ENCODE results near the gene KCNJ10.

KCNJ10 gene

GRCh38 chr1:160081261-160081936, 11.4 kb upstream of the KCNJ10 start, which contains the start of gene KCNJ9:
KCNJ9 (plus strand) TSS chr1:160081538; CDS start chr1:160084031, 2,493 bp downstream.
- H3K9me3 ChIP-seq (ENCODE audit: control insufficient read depth, insufficient read depth, low read depth, low read length) = no peaks in the 10 kb centered on the region
- H3K27ac ChIP-seq (ENCODE audit: extremely low read depth, low read depth, low read length) = no peak within 1 kb of the TSS
- TF ChIP-seq ZNF140 (tag by site-specific recombination; IDR thresholded peaks at IDR 0.05) (no peak), CTCF (tag by site-specific recombination; IDR thresholded peaks at IDR 0.05) (no peak), ZNF610 (tag by site-specific recombination; IDR thresholded peaks at IDR 0.05; ENCODE audit: borderline replicate concordance) (no peak)
- CTCF ChIA-PET = interaction anchor here (0.6 to 16.5 kb wide), 8 partner anchors 8 to 219 kb away, joined by 3 to 541 read pairs (median 4); partner anchors contain the start of gene VSIG8
- no peaks in the 10 kb centered on the region for H3K36me3 ChIP-seq (ENCODE audit: control insufficient read depth in 2 of 2, insufficient read depth in 1 of 2, low read length in 2 of 2)
- no peak within 1 kb of the TSS for H3K4me3 ChIP-seq (ENCODE audit: low read depth, low read length)
- H3K4me1 ChIP-seq (ENCODE audit: control insufficient read depth, insufficient read depth, low read length) = no peaks in the 10 kb centered on the region
- POLR2A ChIA-PET = no interaction called here

GRCh38 chr1:160080381-160081100, 10.6 kb upstream of the KCNJ10 start:
- ChIA-PET POLR2A (no interaction called here), CTCF (interaction anchor here (0.6 to 16.5 kb wide), 5 partner anchors 9 to 218 kb away, joined by 3 to 541 read pairs (median 4); partner anchors contain the start of gene VSIG8)
- Histone ChIP-seq H3K4me3 (ENCODE audit: low read depth, low read length) (no peak overlapping the region), H3K27ac (ENCODE audit: extremely low read depth, low read depth, low read length) (no peak overlapping the region), H3K9me3 (ENCODE audit: control insufficient read depth, insufficient read depth, low read depth, low read length) (no peaks in the 10 kb centered on the region), H3K4me1 (ENCODE audit: control insufficient read depth, insufficient read depth, low read length) (no peaks in the 10 kb centered on the region), H3K36me3 (ENCODE audit: control insufficient read depth in 2 of 2, insufficient read depth in 1 of 2, low read length in 2 of 2) (no peaks in the 10 kb centered on the region)
- TF ChIP-seq GLIS2 (tag by site-specific recombination; IDR thresholded peaks at IDR 0.05) = no peak
- no peak for TF ChIP-seq ZNF830 (tag by site-specific recombination; IDR thresholded peaks at IDR 0.05; ENCODE audit: low read depth)
- no peak for TF ChIP-seq ZNF292 (tag by site-specific recombination; IDR thresholded peaks at IDR 0.05; ENCODE audit: borderline replicate concordance, low read depth)
- TF ChIP-seq OSR2 (tag by site-specific recombination; IDR thresholded peaks at IDR 0.05) = 0 out of 2 replicates have a peak, but pooled peaks have one; percentile 20
- no peak for TF ChIP-seq ZNF658 (tag by site-specific recombination; IDR thresholded peaks at IDR 0.05)
- no peak for TF ChIP-seq KLF1 (tag by site-specific recombination; IDR thresholded peaks at IDR 0.05)
- no peak for TF ChIP-seq ZNF776 (tag by site-specific recombination; IDR thresholded peaks at IDR 0.05; ENCODE audit: borderline replicate concordance)
- no peak for TF ChIP-seq ZNF654 (tag by site-specific recombination; IDR thresholded peaks at IDR 0.05; ENCODE audit: low read depth)
- TF ChIP-seq, protein P1, sequence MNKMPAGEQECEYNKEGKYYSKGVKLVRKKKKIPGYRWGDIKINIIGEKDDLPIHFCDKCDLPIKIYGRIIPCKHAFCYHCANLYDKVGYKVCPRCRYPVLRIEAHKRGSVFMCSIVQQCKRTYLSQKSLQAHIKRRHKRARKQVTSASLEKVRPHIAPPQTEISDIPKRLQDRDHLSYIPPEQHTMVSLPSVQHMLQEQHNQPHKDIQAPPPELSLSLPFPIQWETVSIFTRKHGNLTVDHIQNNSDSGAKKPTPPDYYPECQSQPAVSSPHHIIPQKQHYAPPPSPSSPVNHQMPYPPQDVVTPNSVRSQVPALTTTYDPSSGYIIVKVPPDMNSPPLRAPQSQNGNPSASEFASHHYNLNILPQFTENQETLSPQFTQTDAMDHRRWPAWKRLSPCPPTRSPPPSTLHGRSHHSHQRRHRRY (tag by site-specific recombination; IDR thresholded peaks at IDR 0.05) = no peak
- TF ChIP-seq ZNF843 (tag by site-specific recombination; IDR thresholded peaks at IDR 0.05) = no peak
- TF ChIP-seq, protein P2, sequence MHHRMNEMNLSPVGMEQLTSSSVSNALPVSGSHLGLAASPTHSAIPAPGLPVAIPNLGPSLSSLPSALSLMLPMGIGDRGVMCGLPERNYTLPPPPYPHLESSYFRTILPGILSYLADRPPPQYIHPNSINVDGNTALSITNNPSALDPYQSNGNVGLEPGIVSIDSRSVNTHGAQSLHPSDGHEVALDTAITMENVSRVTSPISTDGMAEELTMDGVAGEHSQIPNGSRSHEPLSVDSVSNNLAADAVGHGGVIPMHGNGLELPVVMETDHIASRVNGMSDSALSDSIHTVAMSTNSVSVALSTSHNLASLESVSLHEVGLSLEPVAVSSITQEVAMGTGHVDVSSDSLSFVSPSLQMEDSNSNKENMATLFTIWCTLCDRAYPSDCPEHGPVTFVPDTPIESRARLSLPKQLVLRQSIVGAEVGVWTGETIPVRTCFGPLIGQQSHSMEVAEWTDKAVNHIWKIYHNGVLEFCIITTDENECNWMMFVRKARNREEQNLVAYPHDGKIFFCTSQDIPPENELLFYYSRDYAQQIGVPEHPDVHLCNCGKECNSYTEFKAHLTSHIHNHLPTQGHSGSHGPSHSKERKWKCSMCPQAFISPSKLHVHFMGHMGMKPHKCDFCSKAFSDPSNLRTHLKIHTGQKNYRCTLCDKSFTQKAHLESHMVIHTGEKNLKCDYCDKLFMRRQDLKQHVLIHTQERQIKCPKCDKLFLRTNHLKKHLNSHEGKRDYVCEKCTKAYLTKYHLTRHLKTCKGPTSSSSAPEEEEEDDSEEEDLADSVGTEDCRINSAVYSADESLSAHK (tag by site-specific recombination; IDR thresholded peaks at IDR 0.05) = no peak
- no peak for TF ChIP-seq HOXD13 (CRISPR knock-in tag; IDR thresholded peaks at IDR 0.05; ENCODE audit: borderline replicate concordance)
- no peak for TF ChIP-seq BCL11A (tag by site-specific recombination; IDR thresholded peaks at IDR 0.05; ENCODE audit: low read depth)
- no peak for TF ChIP-seq WT1 (tag by site-specific recombination; IDR thresholded peaks at IDR 0.05)
- TF ChIP-seq, protein P3, sequence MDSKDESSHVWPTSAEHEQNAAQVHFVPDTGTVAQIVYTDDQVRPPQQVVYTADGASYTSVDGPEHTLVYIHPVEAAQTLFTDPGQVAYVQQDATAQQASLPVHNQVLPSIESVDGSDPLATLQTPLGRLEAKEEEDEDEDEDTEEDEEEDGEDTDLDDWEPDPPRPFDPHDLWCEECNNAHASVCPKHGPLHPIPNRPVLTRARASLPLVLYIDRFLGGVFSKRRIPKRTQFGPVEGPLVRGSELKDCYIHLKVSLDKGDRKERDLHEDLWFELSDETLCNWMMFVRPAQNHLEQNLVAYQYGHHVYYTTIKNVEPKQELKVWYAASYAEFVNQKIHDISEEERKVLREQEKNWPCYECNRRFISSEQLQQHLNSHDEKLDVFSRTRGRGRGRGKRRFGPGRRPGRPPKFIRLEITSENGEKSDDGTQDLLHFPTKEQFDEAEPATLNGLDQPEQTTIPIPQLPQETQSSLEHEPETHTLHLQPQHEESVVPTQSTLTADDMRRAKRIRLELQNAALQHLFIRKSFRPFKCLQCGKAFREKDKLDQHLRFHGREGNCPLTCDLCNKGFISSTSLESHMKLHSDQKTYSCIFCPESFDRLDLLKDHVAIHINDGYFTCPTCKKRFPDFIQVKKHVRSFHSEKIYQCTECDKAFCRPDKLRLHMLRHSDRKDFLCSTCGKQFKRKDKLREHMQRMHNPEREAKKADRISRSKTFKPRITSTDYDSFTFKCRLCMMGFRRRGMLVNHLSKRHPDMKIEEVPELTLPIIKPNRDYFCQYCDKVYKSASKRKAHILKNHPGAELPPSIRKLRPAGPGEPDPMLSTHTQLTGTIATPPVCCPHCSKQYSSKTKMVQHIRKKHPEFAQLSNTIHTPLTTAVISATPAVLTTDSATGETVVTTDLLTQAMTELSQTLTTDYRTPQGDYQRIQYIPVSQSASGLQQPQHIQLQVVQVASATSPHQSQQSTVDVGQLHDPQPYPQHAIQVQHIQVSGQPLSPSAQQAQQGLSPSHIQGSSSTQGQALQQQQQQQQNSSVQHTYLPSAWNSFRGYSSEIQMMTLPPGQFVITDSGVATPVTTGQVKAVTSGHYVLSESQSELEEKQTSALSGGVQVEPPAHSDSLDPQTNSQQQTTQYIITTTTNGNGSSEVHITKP (tag by site-specific recombination; IDR thresholded peaks at IDR 0.05) = 0 out of 2 replicates have a peak, but pooled peaks have one; percentile 10
- no peak for TF ChIP-seq ZNF585B (tag by site-specific recombination; IDR thresholded peaks at IDR 0.05)
- no peak for TF ChIP-seq ZNF701 (tag by site-specific recombination; IDR thresholded peaks at IDR 0.05)
